ENCODE data around the gene ROM1.

Gene ROM1

DNA sequence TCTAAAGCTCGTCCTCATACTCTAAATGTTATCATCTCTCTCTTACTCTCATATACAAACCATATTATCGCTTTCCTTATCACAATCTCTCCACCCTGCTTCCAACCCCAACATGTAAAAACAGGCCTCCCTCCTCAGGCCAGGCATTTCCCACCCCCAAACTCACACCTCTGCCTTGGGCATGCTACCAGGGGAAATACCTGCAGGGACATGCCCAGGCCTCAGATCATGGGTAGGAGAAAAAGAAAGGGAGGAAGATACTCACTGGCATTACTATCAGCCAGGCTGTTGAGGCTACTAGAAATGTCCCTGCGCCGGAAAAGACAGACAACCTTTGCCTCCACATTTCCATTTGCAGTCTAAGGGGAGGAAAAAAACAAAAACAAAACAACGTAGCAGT, 13.2 kb upstream of the ROM1 start:
- no peaks in the 10 kb centered on the region for H3K27me3 Mint-ChIP-seq
- peak overlapping the region; percentile 93 for H3K27ac Mint-ChIP-seq
- DNase-seq = no peak
- peak overlapping the region; percentile 94 for H3K4me3 Mint-ChIP-seq
- peaks cover 58% of the 10 kb centered on the region for H3K4me1 Mint-ChIP-seq (ENCODE audit: low read depth)
- H3K9me3 Mint-ChIP-seq = no peaks in the 10 kb centered on the region
- H3K36me3 Mint-ChIP-seq (ENCODE audit: low read depth) = peaks cover 92% of the 10 kb centered on the region

DNA sequence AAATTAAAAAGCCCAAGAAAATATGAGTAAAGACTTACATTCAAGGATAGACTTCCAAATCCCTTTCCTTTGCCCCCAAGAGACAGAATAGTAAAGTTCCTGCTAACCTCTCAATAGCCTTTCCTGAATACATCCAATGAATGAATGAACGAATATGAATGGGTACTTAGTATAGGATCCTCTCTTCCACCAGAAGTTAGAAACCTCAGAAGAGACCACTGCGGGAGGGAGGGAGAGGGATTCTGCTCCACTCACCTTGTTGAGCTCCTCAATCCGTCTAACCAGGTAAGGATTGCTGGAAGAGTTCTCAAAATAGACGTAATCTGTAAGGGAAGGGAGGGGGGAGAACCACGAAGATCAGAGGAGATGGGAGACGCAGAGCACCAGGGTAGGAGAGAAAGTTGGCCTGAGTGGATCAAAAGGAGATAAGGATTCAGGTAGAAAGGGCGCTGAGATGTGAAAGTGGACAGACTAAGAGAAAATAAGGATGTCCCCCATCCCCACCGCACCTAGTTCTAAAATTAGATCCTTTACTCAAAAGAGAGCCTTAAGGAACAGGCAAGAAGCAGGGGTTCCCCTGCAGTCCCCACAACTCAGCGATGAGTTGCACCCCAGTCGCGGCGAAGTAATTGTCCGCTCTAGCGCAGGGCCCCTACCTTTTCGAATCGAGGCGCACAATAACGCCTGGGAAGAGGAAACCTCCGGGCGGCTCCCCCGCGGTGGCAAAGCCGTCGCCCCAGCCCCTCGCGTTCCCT, 12.5 kb upstream of the ROM1 start:
- H3K36me3 Mint-ChIP-seq (ENCODE audit: low read depth) = peaks cover 92% of the 10 kb centered on the region
- H3K9me3 Mint-ChIP-seq = no peaks in the 10 kb centered on the region
- peak overlapping the region; percentile 93 for H3K27ac Mint-ChIP-seq
- no peaks in the 10 kb centered on the region for H3K27me3 Mint-ChIP-seq
- peaks cover 55% of the 10 kb centered on the region for H3K4me1 Mint-ChIP-seq (ENCODE audit: low read depth)
- DNase-seq = no peak
- peak overlapping the region; percentile 94 for H3K4me3 Mint-ChIP-seq

DNA sequence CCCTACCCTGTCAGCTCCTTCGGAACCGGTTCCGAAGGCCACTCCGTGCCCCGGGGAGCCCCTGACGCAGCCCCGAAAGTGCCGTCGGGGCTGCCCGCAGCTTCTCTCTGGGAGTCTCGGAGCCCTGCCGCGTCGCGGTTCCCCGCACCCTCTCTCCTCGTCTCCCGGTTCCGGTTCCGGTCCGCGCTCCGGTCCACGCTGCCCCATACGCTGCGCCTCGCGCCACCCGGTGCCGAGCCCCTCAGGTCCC, 12.0 kb upstream of the ROM1 start:
- peaks cover 54% of the 10 kb centered on the region for H3K4me1 Mint-ChIP-seq (ENCODE audit: low read depth)
- no peak for DNase-seq
- no peaks in the 10 kb centered on the region for H3K9me3 Mint-ChIP-seq
- H3K36me3 Mint-ChIP-seq (ENCODE audit: low read depth) = peaks cover 92% of the 10 kb centered on the region
- peak overlapping the region; percentile 94 for H3K4me3 Mint-ChIP-seq
- no peaks in the 10 kb centered on the region for H3K27me3 Mint-ChIP-seq
- peak overlapping the region; percentile 93 for H3K27ac Mint-ChIP-seq

DNA sequence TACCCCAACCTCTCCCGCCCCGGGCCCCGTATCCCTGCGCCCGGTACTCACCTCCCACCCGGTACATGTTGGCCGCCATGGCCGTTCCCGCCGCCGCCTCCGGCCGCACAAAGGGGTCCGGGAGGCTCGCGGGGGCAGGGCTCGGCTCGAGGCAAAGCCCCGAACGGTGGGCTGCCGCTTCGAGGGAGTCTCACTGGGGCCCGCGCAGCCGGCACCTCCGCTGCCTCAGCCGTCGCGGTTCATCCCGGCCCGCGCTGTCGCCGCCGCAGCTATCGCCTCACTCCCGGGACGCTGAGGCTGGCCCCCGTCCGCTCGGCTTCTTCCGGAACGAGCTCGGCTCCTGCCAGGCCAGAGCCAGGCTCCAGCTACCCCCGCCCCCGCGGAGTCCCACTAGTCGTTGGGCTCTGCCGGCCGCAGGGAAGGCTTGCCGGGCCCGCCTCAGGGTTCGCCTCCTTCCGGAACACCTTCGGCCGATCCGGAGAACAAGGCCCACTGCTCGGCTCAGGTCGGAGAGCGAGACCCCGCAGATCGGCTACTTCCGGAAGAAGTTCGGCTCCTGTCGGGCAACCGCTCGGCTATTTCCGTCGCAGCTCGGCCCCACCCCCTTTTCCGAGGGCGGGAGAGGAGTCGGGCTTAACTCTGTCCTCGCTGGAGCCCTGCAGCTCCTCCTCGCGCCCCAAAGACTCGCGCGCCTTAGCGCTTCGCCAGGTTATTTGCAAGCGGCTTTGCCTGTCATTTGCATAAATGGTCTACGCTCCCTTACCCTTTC, 11.5 kb upstream of the ROM1 start, which contains the start of gene MTA2:
Gene MTA2 (minus strand): TSS at position 494 of the 769 bp plus-strand sequence. CDS start 415 bp downstream, at position 79.
- peak within 1 kb of the TSS; percentile 93 for H3K27ac Mint-ChIP-seq
- H3K36me3 Mint-ChIP-seq (ENCODE audit: low read depth) = peaks cover 92% of the 10 kb centered on the region
- no peaks in the 10 kb centered on the region for H3K9me3 Mint-ChIP-seq
- DNase-seq = peak; percentile 100
- peak within 1 kb of the TSS; percentile 94 for H3K4me3 Mint-ChIP-seq
- H3K4me1 Mint-ChIP-seq (ENCODE audit: low read depth) = peaks cover 57% of the 10 kb centered on the region
- H3K27me3 Mint-ChIP-seq = no peaks in the 10 kb centered on the region

DNA sequence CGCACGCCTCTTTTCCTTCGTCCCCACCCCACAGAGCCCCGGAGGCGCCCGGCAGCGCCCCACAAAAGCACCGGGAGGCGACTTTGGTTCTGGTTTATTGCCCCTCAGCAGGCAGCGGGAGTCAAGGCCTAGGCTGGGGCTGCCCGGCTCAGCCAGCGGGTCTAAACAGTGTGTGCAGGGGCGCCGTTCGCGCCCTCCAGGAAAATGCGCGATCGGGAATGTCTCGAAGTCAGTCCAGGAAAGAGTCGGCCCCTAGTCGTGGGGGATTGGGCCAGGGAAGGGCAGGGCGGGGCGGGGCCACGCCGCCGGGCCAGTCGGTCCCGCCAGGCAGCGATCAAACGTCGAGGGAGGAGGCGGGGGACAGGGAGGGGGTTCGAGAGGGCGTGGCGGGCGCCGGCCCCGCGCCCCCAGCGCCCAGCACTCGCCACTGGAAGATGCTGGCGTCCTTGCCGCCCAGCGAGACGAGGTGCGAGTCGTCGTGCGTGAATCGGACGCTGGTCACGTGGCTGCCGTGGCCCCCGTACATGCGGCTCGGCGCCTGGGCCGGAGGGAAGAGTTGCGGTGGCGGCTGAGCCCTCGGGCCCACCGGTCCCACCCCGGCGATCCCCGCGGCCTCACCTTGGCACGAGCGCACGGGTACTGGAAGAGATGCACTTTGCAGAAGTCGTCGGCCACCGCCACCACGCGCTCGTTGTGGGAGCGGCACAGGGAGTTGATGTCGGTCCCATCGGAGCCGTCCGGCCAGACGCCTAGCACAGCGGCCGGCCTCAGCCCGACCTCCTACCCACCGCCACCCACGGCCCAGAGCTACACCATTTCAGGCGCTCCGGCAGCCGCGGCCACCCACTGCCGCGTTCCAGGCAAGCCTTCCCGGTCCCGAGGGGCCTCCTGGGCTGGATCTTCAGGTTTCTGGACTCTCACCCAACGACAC, 10.7 kb upstream of the ROM1 start:
- Mint-ChIP-seq H3K36me3 (ENCODE audit: low read depth) (peaks cover 92% of the 10 kb centered on the region), H3K9me3 (no peaks in the 10 kb centered on the region), H3K27me3 (no peaks in the 10 kb centered on the region), H3K4me1 (ENCODE audit: low read depth) (peaks cover 54% of the 10 kb centered on the region), H3K27ac (peak overlapping the region; percentile 93), H3K4me3 (peak overlapping the region; percentile 94)
- DNase-seq = no peak

- H3K27ac Mint-ChIP-seq = peak overlapping the region; percentile 58
- peaks cover 92% of the 10 kb centered on the region for H3K36me3 Mint-ChIP-seq (ENCODE audit: low read depth)
- H3K9me3 Mint-ChIP-seq = no peaks in the 10 kb centered on the region
- no peak for DNase-seq
- H3K4me1 Mint-ChIP-seq (ENCODE audit: low read depth) = peaks cover 55% of the 10 kb centered on the region
- peak overlapping the region; percentile 47 for H3K4me3 Mint-ChIP-seq
- no peaks in the 10 kb centered on the region for H3K27me3 Mint-ChIP-seq
These were observed 10.0 kb upstream of the ROM1 start for GRCh38 chr11:62603072-62603408.

GRCh38 chr11:62603776-62604299, 9.2 kb upstream of the ROM1 start:
- Mint-ChIP-seq H3K4me3 (no peak overlapping the region), H3K27ac (peak overlapping the region; percentile 58), H3K36me3 (ENCODE audit: low read depth) (peaks cover 92% of the 10 kb centered on the region), H3K9me3 (no peaks in the 10 kb centered on the region), H3K4me1 (ENCODE audit: low read depth) (peaks cover 55% of the 10 kb centered on the region), H3K27me3 (no peaks in the 10 kb centered on the region)
- DNase-seq = no peak

GRCh38 chr11:62604460-62605120, 8.5 kb upstream of the ROM1 start:
- peaks cover 92% of the 10 kb centered on the region for H3K36me3 Mint-ChIP-seq (ENCODE audit: low read depth)

GRCh38 chr11:62605467-62605866, 7.6 kb upstream of the ROM1 start:
- Mint-ChIP-seq H3K27ac (no peak overlapping the region), H3K4me1 (ENCODE audit: low read depth) (peaks cover 57% of the 10 kb centered on the region), H3K4me3 (no peak overlapping the region), H3K9me3 (no peaks in the 10 kb centered on the region), H3K36me3 (ENCODE audit: low read depth) (peaks cover 92% of the 10 kb centered on the region), H3K27me3 (no peaks in the 10 kb centered on the region)
- no peak for DNase-seq

More at GRCh38 chr11:62604460-62605120, 8.5 kb upstream of the ROM1 start:
- Mint-ChIP-seq H3K27ac (no peak overlapping the region), H3K27me3 (no peaks in the 10 kb centered on the region), H3K9me3 (no peaks in the 10 kb centered on the region), H3K4me1 (ENCODE audit: low read depth) (peaks cover 55% of the 10 kb centered on the region), H3K4me3 (no peak overlapping the region)
- DNase-seq = no peak

GRCh38 chr11:62605902-62606301, 7.2 kb upstream of the ROM1 start:
- no peak for DNase-seq
- H3K4me3 Mint-ChIP-seq = no peak overlapping the region
- peaks cover 91% of the 10 kb centered on the region for H3K36me3 Mint-ChIP-seq (ENCODE audit: low read depth)
- peaks cover 61% of the 10 kb centered on the region for H3K4me1 Mint-ChIP-seq (ENCODE audit: low read depth)
- no peaks in the 10 kb centered on the region for H3K27me3 Mint-ChIP-seq
- H3K9me3 Mint-ChIP-seq = no peaks in the 10 kb centered on the region
- peak overlapping the region; percentile 44 for H3K27ac Mint-ChIP-seq

GRCh38 chr11:62607714-62608113, 5.3 kb upstream of the ROM1 start:
- Mint-ChIP-seq H3K9me3 (no peaks in the 10 kb centered on the region), H3K27ac (peak overlapping the region; percentile 71), H3K27me3 (no peaks in the 10 kb centered on the region), H3K36me3 (ENCODE audit: low read depth) (peaks cover 92% of the 10 kb centered on the region), H3K4me3 (no peak overlapping the region), H3K4me1 (ENCODE audit: low read depth) (peaks cover 66% of the 10 kb centered on the region)
- no peak for DNase-seq

DNA sequence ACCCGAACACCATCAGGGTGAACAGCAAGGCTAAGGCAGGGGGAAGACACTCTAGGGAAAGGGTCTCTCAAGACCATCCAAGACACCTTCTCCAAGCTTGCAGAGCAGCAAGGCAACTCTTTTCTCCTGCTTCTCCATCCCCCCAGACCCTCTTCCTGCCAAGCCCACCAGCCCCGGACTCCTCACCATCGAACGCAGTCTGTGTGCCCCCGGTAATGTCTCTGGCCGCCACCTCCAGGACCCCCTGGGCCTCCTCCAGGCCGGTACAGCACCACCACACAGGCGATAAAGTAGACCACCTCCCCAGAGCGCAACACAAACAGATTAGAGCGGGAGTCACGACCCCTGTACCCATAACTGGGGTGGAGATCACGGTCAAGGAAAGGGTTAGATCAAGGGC, 4.3 kb upstream of the ROM1 start:
- H3K4me3 Mint-ChIP-seq = no peak overlapping the region
- H3K4me1 Mint-ChIP-seq (ENCODE audit: low read depth) = peaks cover 65% of the 10 kb centered on the region
- H3K27ac Mint-ChIP-seq = peak overlapping the region; percentile 52

GRCh38 chr11:62610403-62610802, 2.7 kb upstream of the ROM1 start:
- Mint-ChIP-seq H3K36me3 (ENCODE audit: low read depth) (peaks cover 77% of the 10 kb centered on the region), H3K4me1 (ENCODE audit: low read depth) (peaks cover 70% of the 10 kb centered on the region), H3K27ac (peak overlapping the region; percentile 99), H3K9me3 (no peaks in the 10 kb centered on the region), H3K27me3 (no peaks in the 10 kb centered on the region), H3K4me3 (peak overlapping the region; percentile 99)
- DNase-seq = no peak

More for the DNA sequence above, 4.3 kb upstream of the ROM1 start:
- Mint-ChIP-seq H3K36me3 (ENCODE audit: low read depth) (peaks cover 82% of the 10 kb centered on the region), H3K27me3 (no peaks in the 10 kb centered on the region), H3K9me3 (no peaks in the 10 kb centered on the region)
- no peak for DNase-seq

Data from activated T-cell treated with anti-CD3 and anti-CD28 coated beads, Interleukin-2, amount 50 U/mL, for 24 hours (primary cell).